Measurements from ENCODE around the gene CEP290. TPM values are rescaled to one million over a fixed set of nuclear protein-coding genes. Genes with fewer than 3 reads are reported as not detected.
A peak's percentile ranks its signal among the peaks of the same experiment; 100 is the strongest.

The CEP290 gene
- total RNA-seq, 2 donors from 2014 or later = 17.8 to 21.4 TPM

DNA sequence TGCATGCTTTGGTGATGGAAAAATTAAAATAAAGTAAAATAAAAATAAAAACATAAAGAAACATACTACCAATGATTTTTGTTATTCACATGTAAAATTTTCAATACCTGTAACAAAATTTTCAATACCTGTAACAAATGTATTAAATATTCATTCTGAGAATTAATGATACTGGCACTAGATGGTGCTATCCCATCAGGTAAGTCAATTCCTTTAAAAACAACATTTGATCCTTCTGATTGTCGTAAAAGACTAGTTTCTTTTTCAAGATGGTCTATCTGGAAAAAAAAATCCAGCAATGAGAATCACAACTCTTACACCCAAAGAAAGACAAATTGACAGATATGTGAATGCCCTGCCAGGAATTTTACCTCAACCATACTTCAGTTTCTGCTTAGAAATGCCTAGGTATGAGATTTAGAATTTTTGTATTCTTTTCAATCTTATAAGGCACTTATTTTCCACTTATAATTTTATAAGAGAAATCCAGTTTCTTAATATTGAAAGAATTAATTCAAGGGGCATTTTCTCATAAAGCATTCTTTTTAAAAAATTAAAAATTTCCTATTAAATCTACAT, 30.7 kb downstream of the CEP290 start:
- Histone ChIP-seq H3K27me3 (replicated peaks; ENCODE audit: insufficient read depth) (no peaks in the 10 kb centered on the region), H3K9me3 (no peaks in the 10 kb centered on the region), H3K4me1 (ENCODE audit: control insufficient read depth in 1 of 2, low read depth in 2 of 2) (no peaks in the 10 kb centered on the region), H3K4me3 (peak overlapping the region; percentile 60), H3K27ac (no peak overlapping the region), H3K36me3 (peaks cover 8% of the 10 kb centered on the region)
- DNase-seq (ENCODE audit: low spot score) (no peak), ATAC-seq (ENCODE audit: insufficient number of reproducible peaks, low FRiP score, low read depth) (no peak)
- no peak for TF ChIP-seq CTCF (IDR thresholded peaks at IDR 0.05)

DNA sequence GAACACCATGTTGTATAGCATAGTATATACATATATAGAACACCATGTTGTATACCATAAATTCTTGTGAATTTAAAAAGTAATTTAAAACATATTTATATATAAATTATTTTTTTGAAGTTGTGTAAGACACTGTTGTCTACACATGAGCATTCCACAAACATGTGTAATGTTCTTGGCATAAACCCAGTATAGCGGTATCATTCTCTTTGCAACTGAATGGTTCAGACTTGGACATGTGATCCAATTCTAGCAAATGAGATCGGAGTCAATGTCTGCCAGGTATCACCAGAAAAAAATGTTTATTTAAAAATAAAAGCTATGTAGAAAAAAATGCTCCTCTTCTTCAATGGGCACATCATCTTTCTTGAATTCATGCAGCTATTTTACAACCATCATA, 33.9 kb downstream of the CEP290 start:
- Histone ChIP-seq H3K27ac (no peak overlapping the region), H3K4me1 (ENCODE audit: control insufficient read depth in 1 of 2, low read depth in 2 of 2) (no peaks in the 10 kb centered on the region), H3K36me3 (peaks cover 5% of the 10 kb centered on the region), H3K4me3 (no peak overlapping the region), H3K9me3 (no peaks in the 10 kb centered on the region), H3K27me3 (replicated peaks; ENCODE audit: insufficient read depth) (no peaks in the 10 kb centered on the region)
- DNase-seq (ENCODE audit: low spot score) (no peak), ATAC-seq (ENCODE audit: insufficient number of reproducible peaks, low FRiP score, low read depth) (no peak)
- TF ChIP-seq CTCF (IDR thresholded peaks at IDR 0.05) = no peak

- H3K27me3 ChIP-seq (replicated peaks; ENCODE audit: insufficient read depth) = no peaks in the 10 kb centered on the region
- H3K4me3 ChIP-seq = no peak overlapping the region
- H3K4me1 ChIP-seq (ENCODE audit: control insufficient read depth in 1 of 2, low read depth in 2 of 2) = no peaks in the 10 kb centered on the region
- no peaks in the 10 kb centered on the region for H3K9me3 ChIP-seq
- no peak overlapping the region for H3K27ac ChIP-seq
- DNase-seq (ENCODE audit: low spot score) = no peak
- ATAC-seq (ENCODE audit: insufficient number of reproducible peaks, low FRiP score, low read depth) = no peak
- peaks cover 6% of the 10 kb centered on the region for H3K36me3 ChIP-seq
- TF ChIP-seq CTCF (IDR thresholded peaks at IDR 0.05) = no peak
These were observed 48.3 kb downstream of the CEP290 start for GRCh38 chr12:88093573-88093972.

GRCh38 chr12:88092771-88093170, 49.1 kb downstream of the CEP290 start:
- no peaks in the 10 kb centered on the region for H3K27me3 ChIP-seq (replicated peaks; ENCODE audit: insufficient read depth)
- H3K36me3 ChIP-seq = peaks cover 6% of the 10 kb centered on the region
- no peak for TF ChIP-seq CTCF (IDR thresholded peaks at IDR 0.05)
- no peak overlapping the region for H3K27ac ChIP-seq
- no peaks in the 10 kb centered on the region for H3K9me3 ChIP-seq
- DNase-seq (ENCODE audit: low spot score) (no peak), ATAC-seq (ENCODE audit: insufficient number of reproducible peaks, low FRiP score, low read depth) (no peak)
- H3K4me1 ChIP-seq (ENCODE audit: control insufficient read depth in 1 of 2, low read depth in 2 of 2) = no peaks in the 10 kb centered on the region
- no peak overlapping the region for H3K4me3 ChIP-seq

DNA sequence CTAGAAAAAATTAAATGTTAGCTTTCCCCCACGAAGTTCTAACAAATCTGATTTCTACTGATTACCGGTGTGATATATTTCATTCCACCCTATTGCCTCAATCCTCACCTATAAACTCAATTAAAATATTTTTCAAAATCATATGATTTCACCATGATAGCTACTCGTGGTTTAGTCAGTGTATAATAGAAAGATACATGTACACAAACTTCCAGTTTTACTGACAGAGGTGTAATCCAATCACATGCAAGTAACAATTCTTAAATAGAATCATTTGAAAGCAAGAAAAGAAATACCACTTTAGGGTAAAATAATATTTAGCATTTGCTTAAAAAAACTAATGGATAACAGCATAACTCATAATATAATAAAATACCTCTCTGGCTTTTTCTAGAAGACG, 57.7 kb downstream of the CEP290 start:
- DNase-seq (ENCODE audit: low spot score) = no peak
- Histone ChIP-seq H3K27me3 (replicated peaks; ENCODE audit: insufficient read depth) (no peaks in the 10 kb centered on the region), H3K4me1 (ENCODE audit: control insufficient read depth in 1 of 2, low read depth in 2 of 2) (no peaks in the 10 kb centered on the region), H3K4me3 (no peak overlapping the region), H3K9me3 (no peaks in the 10 kb centered on the region), H3K27ac (no peak overlapping the region), H3K36me3 (peaks cover 9% of the 10 kb centered on the region)
- TF ChIP-seq CTCF (IDR thresholded peaks at IDR 0.05) = no peak
- no peak for ATAC-seq (ENCODE audit: insufficient number of reproducible peaks, low FRiP score, low read depth)

Measured in thoracic aorta (tissue), 2 donors.